ENCODE results near the gene MYDGF.

Gene MYDGF

DNA sequence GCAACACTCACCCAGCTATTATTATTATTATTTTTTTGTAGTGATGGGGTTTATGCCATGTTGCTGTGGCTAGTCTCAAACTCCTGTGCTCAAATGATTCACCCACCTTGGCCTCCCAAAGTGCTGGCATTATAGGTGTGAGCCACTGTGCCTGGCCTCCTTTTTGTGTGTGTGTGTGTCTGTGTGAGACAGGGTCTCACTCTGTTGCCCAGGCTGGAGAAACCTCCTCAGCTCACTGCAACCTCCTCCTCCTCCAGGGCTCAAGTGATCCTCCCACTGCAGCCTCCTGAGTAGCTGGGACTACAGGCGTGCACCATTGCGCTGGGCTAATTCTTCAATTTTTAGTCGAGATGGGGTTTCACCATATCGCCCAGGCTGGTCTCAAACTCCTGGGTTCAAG is 3.6 kb upstream of the MYDGF start:
- DNase-seq: no peak

DNA sequence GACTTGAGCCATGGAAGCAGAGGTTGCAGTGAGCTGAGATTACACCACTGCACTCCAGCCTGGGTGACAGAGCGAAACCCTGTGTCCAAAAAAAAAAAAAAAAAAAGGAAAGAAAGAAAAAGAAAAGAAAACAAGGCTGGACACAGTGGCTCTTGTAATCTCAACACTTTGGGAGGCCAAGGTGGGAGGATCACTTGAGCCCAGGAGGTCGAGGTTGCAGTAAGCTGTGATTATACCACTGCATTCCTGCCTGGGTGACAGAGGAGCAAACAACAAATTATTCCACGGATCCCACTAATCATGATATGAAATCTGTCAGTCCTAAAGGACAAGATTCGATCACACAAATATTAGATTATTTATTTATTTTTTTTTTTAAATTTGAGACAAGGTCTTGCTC is 3.1 kb upstream of the MYDGF start:
- no peak for DNase-seq

DNA sequence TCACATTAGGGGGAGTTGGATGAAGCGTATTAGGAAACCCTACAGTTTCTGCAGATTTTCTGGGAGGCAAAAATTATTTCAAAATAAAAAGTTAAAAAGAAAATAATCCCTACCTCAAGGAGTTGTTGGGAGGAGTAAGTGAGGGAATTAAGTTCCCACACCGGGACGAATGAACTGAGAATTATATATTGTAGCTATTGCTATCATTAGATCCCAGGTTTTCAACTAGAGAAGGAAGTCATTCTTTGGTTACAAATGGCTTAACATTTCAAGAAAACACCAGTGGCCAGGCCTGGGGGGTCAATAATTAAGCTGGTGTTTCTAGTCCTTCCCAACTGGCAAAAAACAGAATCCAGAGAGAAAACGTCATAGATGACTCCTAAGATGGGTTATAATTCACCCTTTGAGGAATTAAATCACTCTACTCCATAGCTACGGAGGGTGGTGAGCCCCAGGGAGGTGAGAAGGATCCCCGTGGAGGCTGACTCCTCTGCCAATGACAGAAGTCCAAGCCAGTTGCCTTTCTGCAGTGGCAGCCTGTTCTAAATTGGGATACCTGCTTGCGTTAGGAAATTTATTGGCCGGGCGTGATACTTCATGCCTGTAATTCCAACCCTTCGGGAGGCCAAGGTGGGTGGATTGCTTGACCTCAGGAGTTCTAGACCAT is 1.2 kb upstream of the MYDGF start:
- no peak for DNase-seq

DNA sequence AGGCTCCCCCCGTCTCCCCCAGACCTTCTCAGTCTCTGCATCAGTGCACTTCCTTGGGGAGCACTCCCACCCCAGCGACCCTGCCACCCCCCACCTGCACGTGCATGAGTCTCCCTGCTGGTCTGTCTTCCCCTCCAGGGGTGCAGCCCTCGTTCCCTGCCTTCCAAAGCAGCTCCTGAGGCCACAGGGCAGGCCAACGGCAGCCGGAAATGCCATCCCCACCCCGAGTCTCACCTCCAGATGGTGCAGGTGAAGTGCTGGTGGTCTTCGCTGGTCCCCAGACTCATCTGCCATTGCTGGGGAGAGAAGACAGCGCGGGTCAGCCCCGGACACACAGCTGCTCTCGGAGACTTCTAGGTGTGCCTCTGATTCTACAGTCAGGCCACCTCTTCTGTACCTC is 5.5 kb downstream of the MYDGF start:
- DNase-seq: no peak

DNA sequence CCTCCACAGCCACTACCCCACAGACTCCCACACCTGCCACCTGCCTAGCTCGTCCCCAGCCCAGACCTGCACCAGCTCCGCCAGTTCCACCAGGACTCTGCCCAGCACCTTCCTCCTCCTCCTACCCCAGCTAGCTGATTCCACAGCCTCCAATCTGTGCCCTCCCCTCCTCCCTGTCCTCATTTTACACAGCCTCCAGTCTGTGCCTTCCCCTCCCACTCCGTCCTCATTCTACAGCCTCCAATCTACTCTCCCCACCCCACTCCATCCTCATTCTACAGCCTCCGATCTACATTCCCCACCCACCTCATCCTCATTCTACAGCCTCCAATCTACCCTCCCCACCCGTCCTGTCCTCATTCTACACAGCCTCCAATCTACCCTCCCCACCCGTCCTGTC is 7.3 kb downstream of the MYDGF start:
- no peak for DNase-seq

DNA sequence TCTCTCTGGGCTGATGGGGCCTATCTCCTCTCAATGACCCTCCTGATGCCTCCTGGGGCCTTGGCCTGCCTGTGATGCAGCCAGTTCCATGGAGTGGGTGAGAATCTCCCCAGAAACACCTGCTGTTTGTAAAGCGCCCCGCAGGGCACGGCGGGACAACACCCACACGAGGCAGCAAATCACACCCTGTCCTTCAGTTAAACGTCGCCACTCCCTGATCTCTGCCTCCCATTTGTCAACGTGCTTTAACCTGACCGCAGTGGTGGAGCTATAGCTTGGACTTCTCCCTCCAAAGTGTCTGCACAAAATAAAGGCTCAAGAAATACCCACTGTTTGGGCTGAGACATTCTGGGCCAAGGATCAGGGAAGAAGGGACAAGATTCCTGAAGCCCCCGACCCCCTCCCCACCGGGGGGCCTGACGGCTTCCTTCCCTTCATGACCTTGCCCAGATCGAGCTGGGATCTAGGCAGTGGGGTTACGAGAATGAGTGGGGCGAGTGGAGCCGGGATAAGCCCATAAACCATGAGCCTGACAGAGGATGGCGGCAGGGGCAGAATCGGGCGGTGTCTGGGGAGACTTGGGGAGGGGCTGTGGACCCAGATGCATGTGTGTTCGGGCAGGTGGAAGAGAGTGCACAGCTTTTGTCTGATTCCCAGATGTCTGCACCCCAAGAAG is 8.0 kb downstream of the MYDGF start:
- no peak for DNase-seq

DNA sequence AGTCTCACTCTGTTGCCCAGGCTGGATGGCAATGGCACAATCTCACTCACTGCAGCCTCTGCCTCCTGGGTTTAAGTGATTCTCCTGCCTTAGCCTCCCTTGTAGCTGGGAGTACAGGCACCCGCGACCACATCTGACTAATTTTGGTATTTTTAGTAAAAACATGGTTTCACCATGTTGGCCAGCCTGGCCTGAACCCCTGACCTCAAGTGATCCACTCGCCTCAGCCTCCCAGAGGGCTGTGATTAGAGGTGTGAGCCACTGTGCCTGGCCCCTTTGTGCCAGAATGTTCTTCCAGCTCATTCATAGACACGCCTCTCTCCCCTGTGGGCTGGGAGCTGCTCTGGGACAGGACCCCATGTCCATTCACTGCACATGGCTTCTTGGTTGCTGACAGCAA is 9.1 kb downstream of the MYDGF start:
- no peak for DNase-seq

DNA sequence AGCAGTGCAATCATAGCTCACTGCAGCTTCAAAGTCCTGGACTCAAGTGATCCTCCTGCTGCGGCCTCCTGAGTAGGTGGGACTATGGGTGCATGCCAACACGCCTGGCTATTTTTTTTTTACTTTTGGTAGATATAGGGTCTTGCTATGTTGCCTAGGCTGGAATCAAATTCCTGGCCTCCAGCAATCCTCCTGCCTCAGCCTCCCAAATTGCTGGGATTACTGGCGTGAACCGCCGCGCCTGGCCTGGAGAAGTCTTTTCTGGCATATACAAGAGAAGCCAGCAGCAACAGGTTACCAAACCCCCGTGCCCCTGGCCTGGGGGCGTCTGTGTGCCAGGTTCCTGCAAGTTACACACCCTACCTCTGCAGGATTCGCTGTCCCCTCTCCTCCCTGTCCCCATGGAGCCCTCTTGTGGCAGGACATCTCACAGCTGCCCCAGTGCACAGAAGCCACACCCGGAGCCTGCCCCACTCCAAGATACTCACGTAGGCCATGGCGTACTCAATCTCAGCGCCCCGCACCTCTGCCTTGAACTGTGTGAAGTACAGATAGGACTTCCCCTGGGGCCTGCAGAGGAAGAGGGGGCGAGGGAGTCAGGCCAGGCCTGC is 9.9 kb downstream of the MYDGF start:
- DNase-seq: no peak

DNA sequence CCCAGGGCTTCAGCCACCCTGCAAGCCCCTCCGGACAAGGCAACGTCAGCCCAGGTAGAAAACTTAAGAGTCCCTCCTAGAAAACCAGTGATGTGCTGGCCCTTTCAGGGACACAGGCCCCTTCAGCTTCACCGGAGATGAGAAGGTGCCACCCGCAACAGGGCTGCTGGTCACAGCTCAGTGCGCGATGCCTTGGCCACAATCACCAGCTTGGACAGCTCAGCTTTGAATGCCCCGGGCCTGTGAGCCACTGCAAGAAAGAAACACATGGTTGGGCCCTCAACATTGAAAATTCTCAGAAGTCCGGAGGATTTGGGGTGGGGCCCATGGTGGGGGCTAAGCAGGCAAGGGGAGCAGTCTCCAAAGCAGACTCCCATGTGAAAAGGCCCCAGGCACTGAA is 12.3 kb downstream of the MYDGF start:
- DNase-seq: no peak

DNA sequence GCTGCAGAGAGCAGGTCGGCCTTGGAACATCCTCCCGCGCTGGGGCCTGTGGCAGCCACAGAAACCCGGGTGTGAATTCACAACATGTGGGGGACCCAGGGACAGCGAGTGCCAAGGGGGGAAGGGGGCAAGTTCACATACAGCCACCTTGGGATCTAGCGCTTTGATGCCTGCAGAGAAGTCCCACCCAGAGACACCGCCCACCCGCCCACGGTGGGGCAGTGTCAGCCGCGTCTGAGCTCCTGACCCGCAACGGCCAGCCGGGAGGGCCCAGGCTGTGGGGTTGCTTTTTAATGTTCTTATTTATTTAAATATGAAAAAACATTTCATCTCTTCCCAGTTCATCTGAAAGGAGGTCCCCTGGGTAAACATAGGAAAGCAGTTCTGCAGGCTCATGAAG is 12.9 kb downstream of the MYDGF start:
- no peak for DNase-seq

DNA sequence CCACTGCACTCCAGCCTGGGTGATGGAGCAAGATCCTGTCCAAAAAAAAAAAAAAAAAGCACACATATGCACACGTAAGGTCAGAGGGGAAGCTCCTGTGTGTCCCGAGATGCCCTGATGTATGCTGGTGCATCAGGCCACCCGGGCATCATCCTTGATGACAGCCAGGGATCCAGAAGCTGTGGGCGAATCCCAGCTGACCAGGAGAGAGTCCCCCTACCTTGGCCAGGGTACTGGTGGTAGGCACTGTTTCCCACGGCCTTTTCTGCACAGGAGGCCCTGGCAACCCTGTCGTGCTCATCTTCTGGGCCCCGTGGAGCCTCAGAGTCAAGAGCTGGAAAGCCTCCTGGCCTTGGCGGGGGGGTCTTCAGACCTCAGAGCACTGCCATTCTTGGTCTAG is 14.0 kb downstream of the MYDGF start:
- DNase-seq: no peak

DNA sequence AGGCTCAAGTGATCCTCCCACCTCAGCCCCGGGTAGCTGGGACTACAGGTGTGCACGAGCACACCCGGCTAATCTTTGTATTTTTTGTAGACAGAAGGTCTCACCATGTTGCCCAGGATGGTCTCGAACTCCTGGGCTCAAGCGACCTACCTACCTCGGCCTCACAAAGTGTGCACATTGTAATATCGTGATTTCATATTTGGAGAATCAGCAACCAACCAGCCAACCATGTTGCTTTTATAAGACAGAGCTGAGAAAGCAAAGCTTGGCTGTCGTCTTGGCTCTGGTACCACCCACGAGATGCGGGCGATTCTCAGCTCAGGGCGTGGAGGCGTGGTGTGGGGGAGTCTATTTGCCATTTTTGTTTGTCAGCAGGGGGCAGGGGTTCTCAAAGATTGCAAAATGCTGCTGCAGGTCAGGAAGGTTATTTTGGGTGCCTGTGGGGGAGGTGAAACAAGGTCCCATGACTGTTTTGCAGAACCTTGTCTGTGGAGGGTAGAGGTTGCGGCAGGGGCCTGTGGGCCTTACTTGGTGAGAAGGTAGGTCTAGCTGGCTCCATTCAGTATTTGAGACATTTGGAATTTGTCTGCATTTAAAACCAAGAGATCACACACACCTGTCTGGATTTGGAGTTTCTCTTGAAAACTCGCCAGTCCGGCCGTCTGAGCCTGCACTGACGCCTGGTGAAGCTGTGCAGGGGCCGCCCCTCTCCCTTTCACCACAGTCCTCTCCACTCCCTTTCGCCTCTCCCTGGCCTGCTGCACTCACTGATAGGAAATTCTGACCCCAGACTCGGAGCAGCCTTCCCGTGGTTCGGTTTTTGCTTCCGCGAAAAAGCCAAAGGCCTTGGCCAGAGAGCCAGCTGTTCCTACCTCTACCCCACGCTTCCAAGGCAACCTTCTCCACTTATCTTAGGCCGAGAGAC is 15.4 kb downstream of the MYDGF start:
- no peak for DNase-seq

DNA sequence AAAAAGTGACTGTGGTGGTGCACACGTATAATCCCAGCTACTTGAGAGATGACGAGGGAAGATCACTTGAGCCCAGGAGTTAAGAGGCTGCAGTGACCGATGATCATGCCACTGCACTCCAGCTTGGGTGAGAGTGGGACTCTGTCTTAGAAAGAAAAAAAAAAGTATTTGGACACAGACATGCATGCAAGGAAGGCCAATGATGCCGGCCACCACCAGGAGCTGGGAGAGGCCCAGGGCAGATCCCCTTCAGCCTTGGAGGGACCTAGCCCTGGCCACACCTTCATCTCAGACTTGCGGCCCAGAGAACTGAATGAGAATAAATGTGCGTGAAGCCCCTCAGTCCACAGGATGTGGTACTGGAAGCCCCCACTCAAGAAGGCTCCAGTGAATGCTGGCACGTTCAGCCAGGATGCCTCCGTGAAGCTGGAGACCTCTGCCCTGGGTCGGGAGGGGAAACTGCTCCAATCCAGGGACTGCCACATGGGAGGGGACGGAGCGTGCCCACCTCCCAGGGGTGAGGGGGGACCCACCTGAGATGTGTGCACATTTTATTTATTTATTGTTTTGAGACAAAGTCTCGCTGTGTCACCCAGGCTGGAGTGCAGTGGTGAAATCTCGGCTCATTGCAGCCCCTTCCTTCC is 16.2 kb downstream of the MYDGF start:
- no peak for DNase-seq

DNA sequence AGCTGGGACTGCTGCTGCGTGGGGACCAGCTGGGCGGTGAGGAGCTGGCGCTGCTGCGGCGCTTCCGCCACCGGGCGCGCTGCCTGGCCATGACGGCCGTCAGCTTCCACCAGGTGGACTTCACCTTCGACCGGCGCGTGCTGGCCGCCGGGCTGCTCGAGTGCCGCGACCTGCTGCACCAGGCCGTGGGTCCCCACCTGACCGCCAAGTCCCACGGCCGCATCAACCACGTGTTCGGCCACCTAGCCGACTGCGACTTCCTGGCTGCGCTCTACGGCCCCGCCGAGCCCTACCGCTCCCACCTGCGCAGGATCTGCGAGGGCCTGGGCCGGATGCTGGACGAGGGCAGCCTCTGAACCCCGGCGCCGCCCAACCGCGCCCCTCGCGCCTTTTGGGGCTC is 18.1 kb downstream of the MYDGF start:
- no peak for DNase-seq

DNA sequence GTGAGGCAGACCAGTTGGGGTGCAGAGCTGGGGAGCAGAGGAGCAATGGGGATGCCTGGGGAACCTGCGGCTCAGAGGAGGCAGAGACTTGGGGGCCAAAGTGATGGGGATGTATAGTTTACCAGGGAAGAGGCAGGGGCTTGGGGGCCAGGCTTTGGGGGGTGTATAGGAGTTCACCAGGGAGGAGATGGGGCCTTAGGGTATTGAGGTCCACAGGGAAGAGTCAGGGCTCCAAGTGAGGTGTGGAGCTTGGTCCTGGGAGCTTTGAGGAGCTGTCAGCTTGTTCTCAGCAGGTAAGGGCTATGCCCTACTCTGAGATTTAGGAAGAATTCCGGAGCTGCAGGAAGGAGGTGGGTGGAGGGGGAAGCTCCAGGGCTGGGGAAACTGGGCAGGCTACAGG is 20.0 kb downstream of the MYDGF start:
- no peak for DNase-seq

DNA sequence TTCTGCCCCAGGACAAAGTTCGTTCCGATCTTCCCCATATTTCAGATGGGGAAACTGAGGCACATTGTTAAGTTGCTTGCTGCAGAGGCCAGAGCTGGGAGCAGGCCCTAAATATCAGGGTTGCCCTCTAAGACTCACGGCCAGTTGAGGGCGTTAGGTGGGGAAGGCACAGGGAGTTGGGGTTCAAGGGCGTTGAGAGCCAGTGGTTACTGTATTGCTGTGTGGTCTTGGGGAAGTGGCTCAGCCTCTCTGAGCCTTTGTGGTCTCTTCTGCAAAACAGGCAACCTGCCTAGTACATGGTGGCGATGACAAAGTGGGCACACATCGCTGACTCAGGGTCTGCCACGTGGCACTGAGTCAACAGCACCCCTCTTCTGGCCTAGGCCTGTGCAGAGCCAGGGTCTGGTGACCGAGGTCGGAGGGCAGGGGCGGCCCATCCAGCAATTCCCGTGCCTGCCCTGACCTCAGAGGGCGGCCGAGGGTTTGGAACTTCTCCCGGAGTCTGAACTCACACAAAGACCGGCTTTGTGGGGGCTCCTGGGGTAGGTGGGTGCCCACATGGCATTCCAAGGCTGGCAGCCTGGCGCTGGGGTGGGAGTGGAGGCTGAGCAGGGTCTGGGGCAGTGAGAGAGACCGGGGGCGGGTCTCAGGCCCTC is 20.6 kb downstream of the MYDGF start:
- no peak for DNase-seq

DNA sequence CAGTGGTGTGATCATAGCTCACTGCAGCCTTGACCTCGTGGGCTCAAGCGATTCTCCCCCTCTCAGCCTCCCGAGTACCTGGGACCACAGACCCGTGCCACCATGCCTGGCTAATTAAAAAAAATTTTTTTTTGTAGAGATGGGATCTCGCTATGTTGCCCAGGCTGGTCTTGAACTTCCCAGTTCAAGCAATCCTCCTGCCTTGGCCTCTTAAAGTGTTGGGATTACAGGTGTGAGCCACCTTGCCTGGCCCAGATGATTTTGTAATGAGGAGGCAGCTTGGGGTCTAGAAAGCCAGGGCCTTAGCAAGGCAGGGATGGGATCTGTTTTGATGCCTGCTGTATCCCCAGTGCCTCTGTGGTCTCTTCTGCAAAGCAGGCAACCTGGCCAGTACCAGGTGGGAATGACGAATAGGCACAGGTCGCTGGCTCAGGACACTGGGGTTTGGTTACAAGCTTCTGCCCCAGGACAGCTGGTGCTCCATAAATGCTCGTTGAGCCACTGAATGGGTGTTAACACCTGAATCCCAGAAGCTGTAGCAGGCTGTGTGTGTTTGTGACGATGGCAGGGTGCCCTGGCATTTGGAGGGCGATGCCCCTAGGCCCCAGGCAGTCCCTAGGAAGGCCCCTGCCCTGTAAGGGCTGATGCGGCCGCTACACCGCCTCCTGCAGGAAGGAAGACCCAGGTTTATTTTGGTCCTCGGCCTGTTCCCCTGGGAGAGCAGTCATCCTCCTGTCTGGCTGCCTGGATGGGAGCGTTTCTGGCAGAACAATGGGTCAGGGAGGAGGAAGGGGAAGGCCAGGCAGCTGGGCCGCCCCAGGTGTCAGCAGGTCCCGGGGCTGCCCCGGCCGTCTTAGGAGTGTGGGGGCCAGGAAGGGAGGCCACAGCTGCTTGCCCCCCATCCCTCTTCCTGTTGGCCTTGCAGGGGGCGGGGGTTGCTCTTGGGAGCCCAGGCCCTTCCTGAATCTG is 22.2 kb downstream of the MYDGF start:
- no peak for DNase-seq

DNA sequence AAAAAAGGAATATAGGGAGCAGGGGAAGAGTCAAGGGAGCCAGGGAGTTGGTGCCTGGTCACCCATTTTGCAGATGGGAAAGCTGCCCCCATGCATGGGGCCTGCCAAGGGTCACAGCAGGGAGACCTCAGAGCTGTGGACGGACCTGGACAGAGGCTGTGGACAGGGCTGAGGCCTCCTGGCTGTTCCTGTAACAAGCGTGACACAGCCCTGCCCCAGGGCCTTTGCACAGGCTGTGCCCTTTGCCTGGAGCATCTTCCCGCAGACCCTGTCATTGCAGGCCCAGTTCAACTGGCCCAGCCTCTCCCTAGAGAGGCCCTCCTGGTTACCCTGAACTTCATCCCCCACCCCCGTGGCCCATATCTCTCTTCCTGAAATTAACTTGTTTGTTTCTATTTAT is 24.4 kb downstream of the MYDGF start:
- DNase-seq: no peak

DNA sequence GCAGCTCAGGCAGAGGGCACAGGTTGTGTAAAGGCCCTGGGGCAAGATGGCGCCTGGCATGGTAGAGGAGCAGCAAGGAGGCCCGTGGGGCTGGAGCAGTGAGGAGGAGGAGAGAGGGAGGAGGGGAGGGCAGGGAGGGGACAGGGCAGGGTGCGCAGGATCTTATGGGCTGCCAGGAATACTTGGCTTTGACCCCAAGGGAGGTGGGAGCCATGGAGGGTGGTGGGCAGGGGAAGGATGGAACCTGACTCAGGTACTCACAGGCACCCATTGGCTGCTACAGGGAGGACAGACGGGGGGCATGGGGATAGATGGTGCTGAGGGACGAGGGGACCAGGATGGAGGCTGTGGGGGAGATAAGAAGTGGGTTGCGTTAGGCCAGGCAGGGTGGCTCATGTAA is 27.5 kb downstream of the MYDGF start:
- DNase-seq: no peak

DNA sequence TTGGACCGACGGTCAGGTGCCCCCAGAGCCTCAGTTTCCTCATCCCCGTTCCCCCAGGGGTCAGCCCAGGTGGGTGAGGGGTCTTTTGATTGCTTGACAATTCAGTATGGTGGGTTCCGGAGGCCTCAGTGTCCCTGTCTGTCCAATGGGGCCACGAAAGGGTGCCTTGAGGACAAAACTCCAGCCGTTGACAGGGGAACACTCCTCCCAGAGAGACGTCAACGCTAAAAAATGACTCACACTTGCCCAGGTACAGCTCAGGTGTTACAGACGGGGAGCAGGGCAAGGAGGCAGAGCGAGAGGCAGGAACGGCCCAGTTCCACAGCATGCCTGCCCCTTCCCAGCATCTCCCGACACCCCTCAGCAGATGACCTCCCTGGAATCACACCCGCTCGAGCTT is 29.0 kb downstream of the MYDGF start:
- no peak for DNase-seq

Data from NCI-H2029 treated with DMSO at 0.1 percent for 48 hours (cell line).